ENCODE measurements around the gene TSPAN5.
A peak's percentile ranks its signal among the peaks of the same experiment; 100 is the strongest.
"Not testable (repeated sequence)": the region's sequence is repeated elsewhere in the genome, so short reads cannot be mapped to it uniquely, and the experiment has no call there.

The TSPAN5 gene

GRCh38 chr4:98546910-98547594 lies 111.4 kb downstream of the TSPAN5 start:
- no peak overlapping the region for H3K27ac Mint-ChIP-seq
- H3K4me1 Mint-ChIP-seq = peaks cover 23% of the 10 kb centered on the region
- peaks cover 8% of the 10 kb centered on the region for H3K36me3 Mint-ChIP-seq
- peaks cover 9% of the 10 kb centered on the region for H3K9me3 Mint-ChIP-seq
- no peaks in the 10 kb centered on the region for H3K27me3 Mint-ChIP-seq
- H3K4me3 Mint-ChIP-seq = no peak overlapping the region

DNA sequence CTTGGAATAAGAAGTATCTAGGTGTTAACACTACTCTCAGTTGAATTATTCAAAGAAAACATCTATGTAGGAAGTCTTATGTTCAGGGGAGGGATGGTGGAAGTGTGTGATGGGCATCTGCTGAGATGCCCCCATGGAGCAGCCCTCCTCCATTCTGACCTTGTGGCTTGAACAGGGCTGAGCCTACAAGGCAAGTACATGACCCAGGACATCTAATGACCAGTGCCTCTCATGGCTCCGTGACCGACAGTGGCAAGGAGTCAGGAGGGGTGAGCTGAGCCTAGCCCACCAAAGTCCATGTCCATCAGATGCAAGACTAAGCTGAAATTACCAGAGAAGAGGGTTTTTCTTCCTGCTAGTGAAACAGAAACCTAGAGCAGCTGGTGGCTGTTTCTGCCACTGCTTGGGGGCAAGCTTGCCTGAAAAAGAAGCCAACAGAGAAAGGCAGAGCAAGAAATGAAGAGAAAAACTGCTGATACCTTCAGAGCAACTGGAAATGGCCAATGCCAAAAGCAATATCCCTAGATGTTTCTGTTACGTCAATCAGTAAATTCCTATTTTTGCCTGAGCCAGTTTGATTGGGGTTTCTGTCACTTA lies 113.5 kb downstream of the TSPAN5 start:
- Mint-ChIP-seq H3K27me3 (no peaks in the 10 kb centered on the region), H3K4me3 (no peak overlapping the region), H3K27ac (peak overlapping the region; percentile 15)

GRCh38 chr4:98544141-98544817 lies 114.1 kb downstream of the TSPAN5 start:
- Mint-ChIP-seq H3K27me3 (no peaks in the 10 kb centered on the region), H3K36me3 (no peaks in the 10 kb centered on the region), H3K4me3 (no peak overlapping the region), H3K4me1 (peaks cover 20% of the 10 kb centered on the region), H3K27ac (peak overlapping the region; percentile 15), H3K9me3 (no peaks in the 10 kb centered on the region)

More for the DNA sequence above, 113.5 kb downstream of the TSPAN5 start:
- H3K36me3 Mint-ChIP-seq = no peaks in the 10 kb centered on the region
- no peaks in the 10 kb centered on the region for H3K9me3 Mint-ChIP-seq
- peaks cover 20% of the 10 kb centered on the region for H3K4me1 Mint-ChIP-seq

GRCh38 chr4:98542011-98542410 lies 116.4 kb downstream of the TSPAN5 start:
- Mint-ChIP-seq H3K9me3 (no peaks in the 10 kb centered on the region), H3K27ac (no peak overlapping the region), H3K27me3 (no peaks in the 10 kb centered on the region)

GRCh38 chr4:98540803-98541202 lies 117.6 kb downstream of the TSPAN5 start:
- no peaks in the 10 kb centered on the region for H3K36me3 Mint-ChIP-seq
- no peaks in the 10 kb centered on the region for H3K27me3 Mint-ChIP-seq
- no peak overlapping the region for H3K4me3 Mint-ChIP-seq
- no peak overlapping the region for H3K27ac Mint-ChIP-seq
- H3K4me1 Mint-ChIP-seq = peaks cover 20% of the 10 kb centered on the region
- no peaks in the 10 kb centered on the region for H3K9me3 Mint-ChIP-seq

More at GRCh38 chr4:98542011-98542410, 116.4 kb downstream of the TSPAN5 start:
- no peak overlapping the region for H3K4me3 Mint-ChIP-seq
- no peaks in the 10 kb centered on the region for H3K36me3 Mint-ChIP-seq
- peaks cover 20% of the 10 kb centered on the region for H3K4me1 Mint-ChIP-seq

- no peak overlapping the region for H3K27ac Mint-ChIP-seq
- H3K9me3 Mint-ChIP-seq = no peaks in the 10 kb centered on the region
- peaks cover 1% of the 10 kb centered on the region for H3K36me3 Mint-ChIP-seq
- H3K4me1 Mint-ChIP-seq = peaks cover 12% of the 10 kb centered on the region
- no peak overlapping the region for H3K4me3 Mint-ChIP-seq
- no peaks in the 10 kb centered on the region for H3K27me3 Mint-ChIP-seq
Observed at GRCh38 chr4:98539741-98540140, 118.7 kb downstream of the TSPAN5 start.

DNA sequence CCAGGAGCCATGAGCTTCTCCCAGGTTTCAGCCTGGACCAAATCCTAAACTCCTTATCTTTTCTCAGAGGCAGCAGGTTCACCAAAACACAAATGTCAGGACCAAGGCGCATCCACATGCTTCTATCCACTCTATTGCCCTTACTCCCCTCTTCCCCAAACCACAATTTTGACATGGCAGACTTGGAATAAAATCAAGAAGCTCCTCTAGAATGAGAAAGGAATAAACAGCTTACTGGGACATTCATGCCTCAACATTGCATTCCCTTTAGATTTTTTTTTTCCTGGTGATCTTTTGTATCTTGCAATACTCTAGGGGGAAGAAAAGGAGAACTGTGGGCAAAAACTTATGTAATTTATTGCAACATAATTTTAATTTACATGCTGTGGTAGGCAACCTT lies 119.1 kb downstream of the TSPAN5 start:
- no peak overlapping the region for H3K27ac Mint-ChIP-seq

DNA sequence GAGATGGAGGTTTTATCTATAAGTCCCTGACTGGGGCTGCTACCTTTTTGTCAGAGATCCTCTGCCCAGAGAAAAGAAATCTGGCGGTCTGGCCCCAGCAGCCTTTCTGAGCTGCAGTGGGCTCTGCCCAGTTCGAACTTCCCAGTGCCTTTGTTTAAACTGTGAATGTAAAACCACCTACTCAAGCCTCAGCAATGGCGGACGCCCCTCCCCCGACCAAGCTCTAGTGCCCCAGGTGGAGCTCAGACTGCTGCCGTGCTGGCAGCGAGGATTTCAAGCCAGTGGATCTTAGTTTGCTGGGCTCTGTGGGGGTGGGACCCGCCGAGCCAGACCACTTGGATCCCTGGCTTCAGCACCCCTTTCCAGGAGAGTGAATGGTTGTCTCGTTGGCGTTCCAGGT lies 121.8 kb downstream of the TSPAN5 start:
- no peaks in the 10 kb centered on the region for H3K9me3 Mint-ChIP-seq
- no peaks in the 10 kb centered on the region for H3K4me1 Mint-ChIP-seq
- H3K27ac Mint-ChIP-seq = no peak overlapping the region
- H3K36me3 Mint-ChIP-seq = peaks cover 1% of the 10 kb centered on the region
- no peak overlapping the region for H3K4me3 Mint-ChIP-seq
- H3K27me3 Mint-ChIP-seq = no peaks in the 10 kb centered on the region

More for the DNA sequence above, 119.1 kb downstream of the TSPAN5 start:
- Mint-ChIP-seq H3K4me3 (no peak overlapping the region), H3K36me3 (peaks cover 1% of the 10 kb centered on the region), H3K9me3 (no peaks in the 10 kb centered on the region), H3K27me3 (no peaks in the 10 kb centered on the region), H3K4me1 (peaks cover 7% of the 10 kb centered on the region)

DNA sequence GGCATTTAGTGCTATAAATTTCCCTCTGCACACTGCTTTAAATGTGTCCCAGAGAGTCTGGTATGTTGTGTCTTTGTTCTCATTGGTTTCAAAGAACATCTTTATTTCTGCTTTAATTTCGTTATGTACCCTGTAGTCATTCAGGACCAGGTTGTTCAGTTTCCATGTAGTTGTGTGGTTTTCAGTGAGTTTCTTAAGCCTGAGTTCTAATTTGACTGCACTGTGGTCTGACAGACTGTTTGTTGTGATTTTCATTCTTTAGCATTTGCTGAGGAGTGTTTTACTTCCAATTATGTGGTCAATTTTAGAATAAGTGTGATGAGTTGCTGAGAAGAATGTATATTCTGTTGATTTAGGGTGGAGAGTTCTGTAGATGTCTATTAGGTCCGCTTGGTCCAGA lies 124.3 kb downstream of the TSPAN5 start:
- not testable (repeated sequence) for H3K4me1 Mint-ChIP-seq, H3K36me3 Mint-ChIP-seq, H3K27me3 Mint-ChIP-seq, H3K4me3 Mint-ChIP-seq, H3K9me3 Mint-ChIP-seq, H3K27ac Mint-ChIP-seq

DNA sequence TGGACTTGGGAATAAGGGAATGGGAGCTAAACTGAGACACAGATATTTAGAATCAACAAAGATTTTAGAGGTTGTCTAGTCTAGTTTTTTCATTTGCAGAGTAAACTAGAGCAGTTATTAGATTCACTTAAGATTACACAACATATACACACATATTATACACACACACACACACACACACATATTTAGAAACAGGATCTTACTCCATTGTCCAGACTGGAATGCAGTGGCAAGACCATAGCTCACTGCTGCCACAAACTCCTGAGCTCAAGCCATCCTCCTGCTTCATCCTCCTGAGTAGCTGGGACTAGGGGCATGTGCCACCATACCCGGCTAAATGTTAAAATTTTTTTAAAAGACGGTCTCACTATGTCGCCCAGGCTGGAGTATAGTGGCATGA lies 127.8 kb downstream of the TSPAN5 start:
- no peak overlapping the region for H3K27ac Mint-ChIP-seq
- no peaks in the 10 kb centered on the region for H3K9me3 Mint-ChIP-seq
- peaks cover under 1% of the 10 kb centered on the region for H3K36me3 Mint-ChIP-seq
- no peak overlapping the region for H3K4me3 Mint-ChIP-seq
- H3K27me3 Mint-ChIP-seq = no peaks in the 10 kb centered on the region
- H3K4me1 Mint-ChIP-seq = peaks cover 26% of the 10 kb centered on the region

- Mint-ChIP-seq H3K9me3 (no peaks in the 10 kb centered on the region), H3K4me1 (peaks cover 28% of the 10 kb centered on the region), H3K27ac (no peak overlapping the region), H3K27me3 (no peaks in the 10 kb centered on the region), H3K36me3 (no peaks in the 10 kb centered on the region), H3K4me3 (no peak overlapping the region)
Observed at GRCh38 chr4:98529970-98530569, 128.3 kb downstream of the TSPAN5 start.

DNA sequence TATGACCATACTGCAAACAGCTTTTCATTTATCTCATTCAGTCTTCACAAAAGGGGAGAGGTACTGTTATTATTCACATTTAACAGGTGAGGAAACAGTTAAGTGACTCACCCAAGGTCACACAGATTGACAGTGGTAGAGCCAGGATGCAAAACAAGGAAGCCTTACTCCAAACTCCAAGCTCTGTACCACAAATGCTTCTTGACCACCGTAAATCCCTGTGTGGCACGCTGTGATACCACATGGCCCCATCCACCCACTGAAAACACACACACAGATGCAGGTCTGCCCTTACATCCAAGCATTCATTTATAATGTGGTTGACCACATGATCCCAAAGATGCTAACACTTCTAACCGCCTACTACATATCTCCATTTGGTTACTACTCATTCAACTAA lies 129.5 kb downstream of the TSPAN5 start:
- Mint-ChIP-seq H3K27ac (peak overlapping the region; percentile 47), H3K27me3 (no peaks in the 10 kb centered on the region), H3K4me3 (no peak overlapping the region), H3K9me3 (no peaks in the 10 kb centered on the region), H3K36me3 (no peaks in the 10 kb centered on the region), H3K4me1 (peaks cover 40% of the 10 kb centered on the region)

DNA sequence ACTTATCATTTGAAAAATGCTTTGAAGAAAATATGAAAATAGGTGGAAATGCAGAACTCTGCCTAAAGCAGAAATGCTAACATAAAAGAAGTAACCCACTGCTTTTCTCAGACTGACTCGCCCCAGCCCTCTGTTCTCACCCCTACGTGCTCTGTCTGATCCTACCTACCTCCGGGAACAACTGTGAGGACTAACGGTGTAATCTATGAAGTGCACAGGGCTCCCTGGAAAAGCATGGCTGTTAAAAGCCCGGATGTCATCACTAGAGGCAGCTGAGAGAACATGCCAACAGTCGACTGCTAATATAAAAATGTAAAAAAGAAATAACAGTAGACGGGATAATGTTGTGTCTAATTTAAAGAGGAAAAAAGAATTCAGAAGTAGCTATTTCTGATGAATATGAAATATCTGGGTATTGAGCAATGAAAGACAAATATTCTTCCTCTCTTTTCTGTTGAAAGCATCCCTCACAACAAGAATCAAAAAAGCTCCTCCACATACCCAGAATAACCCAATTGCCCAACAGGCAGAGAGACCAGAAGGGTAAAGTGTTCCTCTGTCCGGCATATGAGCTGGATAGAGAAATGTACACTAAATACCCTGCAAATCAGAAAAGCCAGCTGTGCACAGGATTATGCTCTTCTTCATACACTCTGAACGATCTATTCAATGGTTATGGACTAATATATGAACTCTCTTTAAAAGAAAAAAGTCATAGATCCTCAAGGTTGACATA lies 130.7 kb downstream of the TSPAN5 start:
- H3K27ac Mint-ChIP-seq = no peak overlapping the region
- no peaks in the 10 kb centered on the region for H3K9me3 Mint-ChIP-seq
- H3K27me3 Mint-ChIP-seq = no peaks in the 10 kb centered on the region
- no peak overlapping the region for H3K4me3 Mint-ChIP-seq
- H3K4me1 Mint-ChIP-seq = peaks cover 51% of the 10 kb centered on the region
- H3K36me3 Mint-ChIP-seq = no peaks in the 10 kb centered on the region

- H3K36me3 Mint-ChIP-seq = no peaks in the 10 kb centered on the region
- peaks cover 67% of the 10 kb centered on the region for H3K4me1 Mint-ChIP-seq
- no peaks in the 10 kb centered on the region for H3K27me3 Mint-ChIP-seq
- no peak overlapping the region for H3K4me3 Mint-ChIP-seq
- H3K9me3 Mint-ChIP-seq = no peaks in the 10 kb centered on the region
- H3K27ac Mint-ChIP-seq = no peak overlapping the region
Observed at GRCh38 chr4:98524230-98524629, 134.2 kb downstream of the TSPAN5 start.

- Mint-ChIP-seq H3K27ac (peak overlapping the region; percentile 91), H3K4me3 (peak overlapping the region; percentile 55), H3K27me3 (no peaks in the 10 kb centered on the region), H3K36me3 (no peaks in the 10 kb centered on the region), H3K4me1 (peaks cover 64% of the 10 kb centered on the region), H3K9me3 (no peaks in the 10 kb centered on the region)
Observed at GRCh38 chr4:98522636-98523395, 135.6 kb downstream of the TSPAN5 start.

Measured in activated naive CD4-positive, alpha-beta T cell treated with anti-CD3 and anti-CD28 coated beads, Interleukin-2, amount 50 U/mL, for 24 hours (primary cell).